Osteocyte (in vitro differentiated cells): ENCODE measurements around the gene OTOP1. TPM values are rescaled to one million over a fixed set of nuclear protein-coding genes. Genes with fewer than 3 reads are reported as not detected.
"Not testable (repeated sequence)": the region's sequence is repeated elsewhere in the genome, so short reads cannot be mapped to it uniquely, and the experiment has no call there.

Source experiments
- DNase-seq: peaks from one replicate; pipeline ENCODE4 v3.0.0; 2021; ENCODE audit warnings: mixed read lengths; ENCODE audit not compliant: unreplicated experiment; ENCODE audit errors: extremely low spot score
- H3K27ac Mint-ChIP-seq: one replicate; pipeline ENCODE4 v1.8.0; 2021; ENCODE audit warnings: mild to moderate bottlenecking, mixed read lengths; ENCODE audit not compliant: unreplicated experiment
- H3K27me3 Mint-ChIP-seq: one replicate; pipeline ENCODE4 v1.8.0; 2021; ENCODE audit warnings: mixed read lengths; ENCODE audit not compliant: unreplicated experiment
- H3K36me3 Mint-ChIP-seq: one replicate; pipeline ENCODE4 v1.8.0; 2021; ENCODE audit warnings: mixed read lengths; ENCODE audit not compliant: unreplicated experiment
- H3K4me1 Mint-ChIP-seq: one replicate; pipeline ENCODE4 v1.8.0; 2021; ENCODE audit warnings: mixed read lengths; ENCODE audit not compliant: unreplicated experiment
- H3K4me3 Mint-ChIP-seq: one replicate; pipeline ENCODE4 v1.8.0; 2021; ENCODE audit warnings: mild to moderate bottlenecking, moderate library complexity, mixed read lengths; ENCODE audit not compliant: unreplicated experiment
- H3K9me3 Mint-ChIP-seq: one replicate; pipeline ENCODE4 v1.8.0; 2021; ENCODE audit warnings: mixed read lengths; ENCODE audit not compliant: unreplicated experiment
- CTCF ChIP-seq: fragments of 200-600 bp; sonication (generic); IDR thresholded peaks from 2 replicates; pipeline ENCODE4 v1.5.0; 2021; ENCODE audit warnings: antibody characterized with exemption, mild to moderate bottlenecking, moderate library complexity
- total RNA-seq: library from RNA; stranded (reverse); gene quantifications from 2 replicates; pipeline ENCODE4 v1.2.1, GENCODE V29; 2021

Gene OTOP1
- total RNA-seq, 1 donor from 2014 or later = not detected

- Mint-ChIP-seq H3K9me3 (no peaks in the 10 kb centered on the region), H3K4me1 (peaks cover 5% of the 10 kb centered on the region), H3K4me3 (no peak overlapping the region), H3K36me3 (no peaks in the 10 kb centered on the region), H3K27ac (no peak overlapping the region), H3K27me3 (peaks cover 18% of the 10 kb centered on the region)
- DNase-seq = no peak
- TF ChIP-seq CTCF = no peak
Observed at GRCh38 chr4:4216648-4217047, 10.1 kb downstream of the OTOP1 start.

DNA sequence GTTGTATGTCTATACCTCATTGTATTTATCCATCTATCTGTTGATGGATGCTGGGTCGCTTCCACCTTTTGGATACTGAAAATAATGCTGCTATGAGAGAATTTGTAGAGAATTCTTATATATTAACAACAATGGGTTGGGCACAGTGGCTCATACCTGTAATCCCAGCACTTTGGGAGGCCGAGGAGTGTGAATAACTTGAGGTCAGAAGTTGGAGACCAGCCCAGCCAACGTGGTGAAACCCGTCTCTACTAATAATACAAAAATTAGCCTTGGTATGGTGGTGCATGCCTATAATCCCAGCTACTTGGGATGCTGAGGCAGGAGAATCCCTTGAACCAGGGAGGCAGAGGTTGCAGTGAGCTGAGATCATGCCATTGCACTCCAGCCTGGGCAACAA is 13.1 kb downstream of the OTOP1 start:
- not testable (repeated sequence) for DNase-seq, H3K9me3 Mint-ChIP-seq, H3K4me1 Mint-ChIP-seq, H3K36me3 Mint-ChIP-seq, H3K27ac Mint-ChIP-seq, H3K4me3 Mint-ChIP-seq
- peaks cover 31% of the 10 kb centered on the region for H3K27me3 Mint-ChIP-seq

DNA sequence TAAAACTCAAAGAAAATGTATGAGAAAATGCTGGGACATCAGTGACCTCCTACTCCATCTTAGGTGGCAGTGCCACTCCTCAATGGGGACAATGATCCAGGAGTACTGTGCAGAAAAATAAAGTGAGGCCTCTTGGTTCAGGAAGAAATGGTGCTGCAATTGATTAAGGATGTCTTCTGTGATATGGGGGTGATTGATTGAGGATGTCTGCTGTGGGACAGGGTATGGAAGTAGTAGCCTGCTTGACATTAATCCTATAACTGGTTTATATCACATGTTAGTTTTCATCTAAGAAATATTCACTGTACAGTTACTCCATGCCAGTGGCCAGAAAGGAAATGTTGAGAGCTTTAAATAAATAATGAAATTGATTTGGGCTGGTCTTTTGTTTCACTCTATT is 20.5 kb downstream of the OTOP1 start:
- H3K4me3 Mint-ChIP-seq = no peak overlapping the region
- peaks cover 58% of the 10 kb centered on the region for H3K27me3 Mint-ChIP-seq
- DNase-seq = no peak
- no peak overlapping the region for H3K27ac Mint-ChIP-seq
- no peak for TF ChIP-seq CTCF
- H3K36me3 Mint-ChIP-seq = no peaks in the 10 kb centered on the region
- H3K9me3 Mint-ChIP-seq = no peaks in the 10 kb centered on the region
- no peaks in the 10 kb centered on the region for H3K4me1 Mint-ChIP-seq

DNA sequence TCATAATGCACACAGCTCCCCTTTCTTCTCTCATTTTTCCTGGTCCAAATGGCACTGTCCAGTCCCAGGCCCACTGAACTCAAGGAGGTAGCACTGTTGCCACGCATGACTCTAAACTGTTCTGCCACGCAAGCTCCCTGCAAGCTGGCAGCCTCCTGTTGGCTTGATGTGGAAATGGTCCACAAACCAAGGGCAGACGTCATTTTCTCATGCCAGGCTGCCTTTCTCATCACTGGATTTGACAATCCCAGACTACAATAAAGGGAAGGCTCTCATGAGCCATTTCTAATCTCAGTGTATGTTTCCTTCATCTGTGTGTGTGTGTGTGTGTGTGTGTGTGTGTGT is 22.4 kb downstream of the OTOP1 start:
- Mint-ChIP-seq H3K27ac (no peak overlapping the region), H3K36me3 (no peaks in the 10 kb centered on the region), H3K27me3 (peaks cover 46% of the 10 kb centered on the region), H3K4me1 (no peaks in the 10 kb centered on the region), H3K9me3 (no peaks in the 10 kb centered on the region), H3K4me3 (no peak overlapping the region)
- no peak for TF ChIP-seq CTCF
- no peak for DNase-seq

DNA sequence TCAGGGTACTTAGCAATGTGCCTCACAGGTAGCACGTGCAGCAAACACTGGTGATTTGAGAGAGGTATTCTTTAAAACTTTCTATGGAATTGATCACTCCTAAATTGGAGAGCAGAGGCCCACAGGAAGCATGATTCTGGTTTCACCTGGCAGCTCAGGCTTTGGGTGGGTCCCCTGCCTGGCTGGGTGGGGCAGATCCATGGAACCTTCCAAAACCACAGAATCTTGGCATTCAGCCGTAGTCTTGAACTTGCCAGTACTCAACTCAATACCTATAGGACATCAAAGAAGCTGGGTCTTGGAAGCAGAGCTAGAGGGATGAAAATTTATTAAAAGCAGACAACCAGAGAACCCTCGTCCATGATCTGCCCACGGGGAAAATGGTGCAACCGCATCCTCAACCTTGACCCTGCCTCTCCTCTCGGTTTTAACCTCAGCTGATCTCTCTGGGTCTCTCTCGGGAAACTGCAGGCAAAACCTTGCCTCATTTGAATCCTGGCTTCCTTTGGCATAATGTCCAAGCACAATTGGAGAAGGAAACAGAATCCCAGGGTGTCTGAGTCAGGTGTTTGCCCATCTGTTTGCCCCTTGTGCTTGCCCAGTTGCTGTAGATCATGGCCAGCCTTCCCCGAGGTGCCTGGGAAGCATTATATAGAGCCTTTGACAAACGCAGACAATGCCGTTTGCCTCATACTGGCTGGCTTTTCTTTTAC is 22.9 kb downstream of the OTOP1 start:
- Mint-ChIP-seq H3K36me3 (no peaks in the 10 kb centered on the region), H3K27me3 (peaks cover 45% of the 10 kb centered on the region), H3K27ac (no peak overlapping the region), H3K9me3 (no peaks in the 10 kb centered on the region), H3K4me3 (no peak overlapping the region), H3K4me1 (no peaks in the 10 kb centered on the region)
- DNase-seq = no peak
- TF ChIP-seq CTCF = no peak

GRCh38 chr4:4202510-4202909 is 24.2 kb downstream of the OTOP1 start:
- no peaks in the 10 kb centered on the region for H3K4me1 Mint-ChIP-seq
- DNase-seq = no peak
- no peak for TF ChIP-seq CTCF
- H3K27ac Mint-ChIP-seq = no peak overlapping the region
- H3K9me3 Mint-ChIP-seq = no peaks in the 10 kb centered on the region
- H3K36me3 Mint-ChIP-seq = no peaks in the 10 kb centered on the region
- H3K27me3 Mint-ChIP-seq = peaks cover 39% of the 10 kb centered on the region
- H3K4me3 Mint-ChIP-seq = no peak overlapping the region
